ENCODE measurements around the gene RPTOR. TPM values are rescaled to one million over a fixed set of nuclear protein-coding genes. Genes with fewer than 3 reads are reported as not detected.

RPTOR gene
- polyA plus RNA-seq, 2 donors: 7.1 to 10.5 TPM

DNA sequence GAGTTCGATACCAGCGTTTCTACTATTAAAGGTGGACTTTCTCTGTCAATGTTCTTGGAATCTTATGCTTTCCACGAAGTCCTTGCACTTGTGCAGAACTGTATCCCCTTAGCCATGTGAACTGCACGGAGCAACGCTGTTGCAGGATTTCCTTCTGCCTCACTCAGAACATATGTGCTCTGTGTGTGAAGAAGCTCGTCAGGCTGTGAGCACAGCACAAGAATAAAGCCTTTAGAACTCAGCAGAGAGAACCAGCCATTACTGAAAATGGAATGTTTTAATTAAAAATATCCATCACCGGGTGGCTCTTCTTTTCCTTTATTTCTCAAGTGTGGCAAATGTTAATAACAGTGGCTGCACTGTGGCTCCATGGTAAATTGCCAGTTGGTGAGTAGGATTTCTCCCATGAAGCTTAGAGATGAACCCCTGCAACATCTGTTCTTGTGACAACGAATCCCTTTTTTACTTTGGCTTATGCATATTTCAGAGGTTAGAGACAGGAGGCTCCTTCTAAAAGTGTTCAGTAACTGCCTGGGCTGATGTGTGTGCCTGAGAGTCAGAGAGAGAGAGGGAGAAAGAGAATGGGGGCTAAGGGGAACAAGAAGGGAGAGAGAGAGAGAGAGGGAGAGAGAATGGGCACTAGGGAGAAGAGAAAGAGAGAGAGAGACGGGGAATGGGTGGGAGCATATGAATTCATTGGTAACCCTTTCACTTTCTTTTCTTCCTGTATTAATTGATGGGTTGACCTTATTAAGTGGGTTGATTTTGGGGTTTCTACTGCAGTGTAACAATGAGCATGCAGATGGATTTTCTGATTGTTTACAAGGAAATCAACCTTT is 50.0 kb downstream of the RPTOR start:
- WGBS, 2 donors: 81 to 84% methylated on average over 9 of the region's 9 CpGs
- H3K4me3 ChIP-seq (ENCODE audit: low read depth in 1 of 2, low read length in 2 of 2): no peak overlapping the region
- no peaks in the 10 kb centered on the region for H3K27me3 ChIP-seq (ENCODE audit: control insufficient read depth in 1 of 2, insufficient read depth in 2 of 2, low read length in 2 of 2)
- no peaks in the 10 kb centered on the region for H3K9me3 ChIP-seq (ENCODE audit: control insufficient read depth in 2 of 2, insufficient read depth in 1 of 2, low read depth in 1 of 2, low read length in 1 of 2)
- no peaks in the 10 kb centered on the region for H3K36me3 ChIP-seq (ENCODE audit: control insufficient read depth in 2 of 2, insufficient read depth in 2 of 2, low read length in 1 of 2)
- no peak overlapping the region for H3K27ac ChIP-seq (ENCODE audit: low read depth in 2 of 2, low read length in 1 of 2)
- H3K4me1 ChIP-seq (ENCODE audit: control insufficient read depth in 2 of 2, insufficient read depth in 2 of 2, low read length in 1 of 2): peaks cover 4% of the 10 kb centered on the region in 2 donors

DNA sequence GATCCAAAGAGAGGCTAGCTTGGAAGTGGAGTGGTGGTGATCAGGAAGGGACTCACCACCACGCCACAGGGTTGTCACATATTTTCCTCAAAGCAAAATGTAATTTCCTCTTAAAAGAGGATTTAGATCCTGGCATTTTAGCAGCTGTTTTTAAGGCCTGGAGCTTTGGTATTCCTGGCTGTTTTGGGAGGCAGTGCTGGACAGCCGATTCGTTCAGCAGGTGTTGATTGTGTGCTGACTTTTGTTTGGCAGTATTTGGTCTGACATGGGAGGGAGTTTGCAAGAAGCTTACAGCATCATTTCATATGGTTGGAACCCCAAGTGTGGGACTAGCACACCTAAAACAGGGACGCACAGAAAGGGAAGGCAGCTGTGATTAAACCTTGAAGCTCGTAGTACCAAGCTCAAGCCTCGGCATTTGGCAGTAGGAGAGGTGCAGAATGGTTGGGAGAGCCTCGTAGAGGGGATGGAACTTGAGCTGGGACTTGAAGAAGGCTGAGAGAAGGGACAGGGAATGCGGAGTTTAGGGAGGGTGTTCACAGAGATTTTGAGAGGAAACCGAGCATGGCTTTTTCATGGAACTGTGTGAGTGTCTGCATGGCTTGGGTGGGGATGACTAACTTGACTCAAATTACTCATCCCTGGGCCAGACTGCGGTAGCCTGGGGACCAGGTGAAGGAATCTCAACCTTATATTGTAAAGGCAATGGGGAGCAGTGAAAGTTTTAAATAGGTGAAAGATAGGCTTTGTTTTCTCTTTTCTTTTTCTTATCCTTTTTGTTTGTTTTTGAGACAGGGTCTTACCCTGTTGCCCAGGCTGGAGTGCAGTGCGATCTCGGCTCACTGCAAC is 52.3 kb downstream of the RPTOR start:
- WGBS, 2 donors: 83 to 88% methylated on average over 12 of the region's 12 CpGs

DNA sequence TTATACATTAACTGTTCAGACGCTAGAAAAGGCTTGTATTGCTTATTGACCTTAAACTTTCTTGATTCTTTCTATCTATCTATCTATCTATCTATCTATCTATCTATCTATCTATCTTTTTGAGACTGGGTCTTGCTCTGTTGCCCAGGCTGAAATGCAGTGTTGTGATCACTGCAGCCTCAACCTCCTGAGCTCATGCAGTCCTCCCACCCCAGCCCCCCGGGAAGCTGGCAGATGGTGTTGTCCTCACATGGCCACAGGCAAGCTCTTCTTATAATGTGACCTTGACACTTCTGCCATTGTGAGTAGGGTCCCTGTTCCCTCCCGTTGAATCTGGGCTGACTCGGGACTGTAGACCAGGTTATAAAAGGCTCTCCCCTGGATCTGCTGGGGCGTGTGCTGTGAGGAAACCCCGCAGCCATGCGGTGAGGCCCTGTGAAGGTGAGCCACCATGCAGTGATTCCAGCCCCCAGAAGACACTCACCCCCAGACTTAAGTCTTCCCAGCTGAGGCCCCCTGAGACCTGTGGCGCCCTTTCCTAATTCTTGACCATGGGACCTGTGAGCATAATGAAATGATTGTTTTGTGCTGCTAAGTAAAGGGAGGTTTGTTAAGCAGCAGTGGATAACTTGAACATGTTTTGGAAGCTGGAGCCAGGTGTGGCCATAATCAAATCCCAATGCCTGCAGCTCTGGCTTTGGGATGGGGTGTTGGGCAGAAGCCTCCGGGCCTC is 54.3 kb downstream of the RPTOR start:
- 87 to 92% methylated on average over 9 of the region's 9 CpGs for WGBS, 2 donors
- no peaks in the 10 kb centered on the region for H3K9me3 ChIP-seq (ENCODE audit: control insufficient read depth in 2 of 2, insufficient read depth in 1 of 2, low read depth in 1 of 2, low read length in 1 of 2)
- H3K4me1 ChIP-seq (ENCODE audit: control insufficient read depth in 2 of 2, insufficient read depth in 2 of 2, low read length in 1 of 2): peaks cover 6 to 8% of the 10 kb centered on the region in 2 donors
- no peaks in the 10 kb centered on the region for H3K27me3 ChIP-seq (ENCODE audit: control insufficient read depth in 1 of 2, insufficient read depth in 2 of 2, low read length in 2 of 2)
- no peak overlapping the region for H3K27ac ChIP-seq (ENCODE audit: low read depth in 2 of 2, low read length in 1 of 2)
- H3K36me3 ChIP-seq (ENCODE audit: control insufficient read depth in 2 of 2, insufficient read depth in 2 of 2, low read length in 1 of 2): no peaks in the 10 kb centered on the region
- H3K4me3 ChIP-seq (ENCODE audit: low read depth in 1 of 2, low read length in 2 of 2): no peak overlapping the region

More for the DNA sequence above, 52.3 kb downstream of the RPTOR start:
- H3K4me1 ChIP-seq (ENCODE audit: control insufficient read depth in 2 of 2, insufficient read depth in 2 of 2, low read length in 1 of 2): peaks cover 6 to 8% of the 10 kb centered on the region in 2 donors
- no peaks in the 10 kb centered on the region for H3K27me3 ChIP-seq (ENCODE audit: control insufficient read depth in 1 of 2, insufficient read depth in 2 of 2, low read length in 2 of 2)
- no peaks in the 10 kb centered on the region for H3K36me3 ChIP-seq (ENCODE audit: control insufficient read depth in 2 of 2, insufficient read depth in 2 of 2, low read length in 1 of 2)
- H3K4me3 ChIP-seq (ENCODE audit: low read depth in 1 of 2, low read length in 2 of 2): no peak overlapping the region
- H3K9me3 ChIP-seq (ENCODE audit: control insufficient read depth in 2 of 2, insufficient read depth in 1 of 2, low read depth in 1 of 2, low read length in 1 of 2): no peaks in the 10 kb centered on the region
- H3K27ac ChIP-seq (ENCODE audit: low read depth in 2 of 2, low read length in 1 of 2): no peak overlapping the region

DNA sequence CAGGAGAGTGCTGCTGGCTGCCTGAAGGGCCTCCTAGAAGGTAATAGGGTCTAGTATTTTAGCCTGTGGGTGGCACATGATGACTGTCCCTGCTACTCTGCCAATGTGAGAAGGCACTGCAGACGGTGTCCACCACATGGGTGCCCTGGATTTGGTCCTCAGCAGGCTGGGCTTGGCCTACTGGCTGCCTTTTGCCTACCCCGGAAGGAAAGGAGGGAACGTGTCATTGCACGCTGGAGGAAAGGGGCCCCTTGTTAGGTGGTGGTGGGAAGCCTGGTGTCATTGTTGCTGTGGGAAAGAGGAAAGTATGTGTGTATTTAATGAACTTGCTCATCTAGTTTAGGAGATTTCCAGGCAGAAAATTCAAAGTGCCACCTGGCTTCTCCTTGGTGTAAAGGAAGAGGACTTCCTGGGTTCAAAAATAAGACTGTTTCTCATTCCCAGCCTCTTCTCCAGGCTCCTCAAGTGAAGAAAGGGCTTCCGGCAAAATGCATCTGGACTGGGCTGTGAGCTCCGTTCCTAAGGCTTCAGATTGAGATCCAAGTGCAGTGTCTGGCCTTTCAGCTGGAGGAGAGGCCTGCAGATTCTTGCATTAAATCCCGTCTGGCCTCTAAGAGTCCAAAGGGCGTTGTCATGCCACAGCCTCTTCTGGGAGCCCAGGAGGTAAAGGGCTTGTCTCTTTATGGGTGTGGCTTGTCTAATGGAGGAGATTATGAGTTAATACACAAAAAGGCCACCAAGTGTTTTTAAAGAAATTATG is 55.1 kb downstream of the RPTOR start:
- no peaks in the 10 kb centered on the region for H3K9me3 ChIP-seq (ENCODE audit: control insufficient read depth in 2 of 2, insufficient read depth in 1 of 2, low read depth in 1 of 2, low read length in 1 of 2)
- H3K4me3 ChIP-seq (ENCODE audit: low read depth in 1 of 2, low read length in 2 of 2): no peak overlapping the region
- peaks cover 6 to 8% of the 10 kb centered on the region in 2 donors for H3K4me1 ChIP-seq (ENCODE audit: control insufficient read depth in 2 of 2, insufficient read depth in 2 of 2, low read length in 1 of 2)
- WGBS, 2 donors: 55 to 64% methylated on average over 8 of the region's 8 CpGs
- H3K36me3 ChIP-seq (ENCODE audit: control insufficient read depth in 2 of 2, insufficient read depth in 2 of 2, low read length in 1 of 2): no peaks in the 10 kb centered on the region
- H3K27me3 ChIP-seq (ENCODE audit: control insufficient read depth in 1 of 2, insufficient read depth in 2 of 2, low read length in 2 of 2): no peaks in the 10 kb centered on the region
- H3K27ac ChIP-seq (ENCODE audit: low read depth in 2 of 2, low read length in 1 of 2): no peak overlapping the region

DNA sequence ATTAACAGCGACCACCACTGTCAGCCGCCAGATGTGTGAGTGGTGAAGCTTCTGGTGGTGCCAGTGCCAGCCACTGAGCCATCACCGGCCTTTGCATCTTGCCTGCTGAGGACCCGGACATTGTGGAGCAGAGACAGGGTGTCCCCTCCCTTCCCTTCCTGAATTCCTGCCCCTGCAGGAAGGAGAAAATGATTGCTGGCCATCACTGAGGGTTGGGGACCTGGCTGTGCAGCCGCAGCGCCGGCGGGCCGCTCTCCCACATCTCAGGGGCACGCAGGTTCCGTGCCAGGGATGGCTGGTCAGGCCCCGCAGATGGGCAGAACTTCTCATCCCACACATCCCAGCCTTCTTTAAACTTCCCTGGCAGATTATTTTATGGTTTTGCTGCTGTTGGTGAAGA is 56.5 kb downstream of the RPTOR start:
- no peaks in the 10 kb centered on the region for H3K27me3 ChIP-seq (ENCODE audit: control insufficient read depth in 1 of 2, insufficient read depth in 2 of 2, low read length in 2 of 2)
- no peaks in the 10 kb centered on the region for H3K9me3 ChIP-seq (ENCODE audit: control insufficient read depth in 2 of 2, insufficient read depth in 1 of 2, low read depth in 1 of 2, low read length in 1 of 2)
- no peak overlapping the region for H3K27ac ChIP-seq (ENCODE audit: low read depth in 2 of 2, low read length in 1 of 2)
- H3K36me3 ChIP-seq (ENCODE audit: control insufficient read depth in 2 of 2, insufficient read depth in 2 of 2, low read length in 1 of 2): no peaks in the 10 kb centered on the region
- H3K4me1 ChIP-seq (ENCODE audit: control insufficient read depth in 2 of 2, insufficient read depth in 2 of 2, low read length in 1 of 2): peaks cover 6 to 8% of the 10 kb centered on the region in 2 donors
- H3K4me3 ChIP-seq (ENCODE audit: low read depth in 1 of 2, low read length in 2 of 2): no peak overlapping the region
- 90 to 92% methylated on average over 12 of the region's 12 CpGs for WGBS, 2 donors

DNA sequence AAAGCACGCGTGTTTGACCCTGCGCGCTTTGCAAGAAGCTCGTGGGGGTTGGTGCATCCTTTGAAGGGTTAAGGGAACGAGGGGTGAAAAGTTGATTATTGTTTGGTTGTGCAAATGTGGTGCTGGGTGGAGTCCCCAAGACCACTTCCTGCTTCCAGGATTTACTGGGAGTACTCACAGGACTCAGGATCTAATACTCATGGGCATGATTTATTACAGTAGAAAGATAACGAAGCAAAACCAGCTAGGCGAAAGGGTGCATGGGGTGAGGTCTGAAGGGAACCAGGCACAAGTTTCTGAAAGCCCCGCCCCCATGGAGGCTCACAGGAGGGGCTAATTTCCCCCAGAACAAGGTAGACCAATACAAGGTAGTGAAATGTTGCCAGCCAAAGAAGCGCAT is 58.8 kb downstream of the RPTOR start:
- Histone ChIP-seq H3K36me3 (ENCODE audit: control insufficient read depth in 2 of 2, insufficient read depth in 2 of 2, low read length in 1 of 2) (no peaks in the 10 kb centered on the region), H3K27me3 (ENCODE audit: control insufficient read depth in 1 of 2, insufficient read depth in 2 of 2, low read length in 2 of 2) (no peaks in the 10 kb centered on the region), H3K9me3 (ENCODE audit: control insufficient read depth in 2 of 2, insufficient read depth in 1 of 2, low read depth in 1 of 2, low read length in 1 of 2) (no peaks in the 10 kb centered on the region), H3K4me3 (ENCODE audit: low read depth in 1 of 2, low read length in 2 of 2) (no peak overlapping the region), H3K4me1 (ENCODE audit: control insufficient read depth in 2 of 2, insufficient read depth in 2 of 2, low read length in 1 of 2) (peaks cover 2 to 8% of the 10 kb centered on the region in 2 donors), H3K27ac (ENCODE audit: low read depth in 2 of 2, low read length in 1 of 2) (no peak overlapping the region)
- 85 to 90% methylated on average over 10 of the region's 10 CpGs for WGBS, 2 donors

DNA sequence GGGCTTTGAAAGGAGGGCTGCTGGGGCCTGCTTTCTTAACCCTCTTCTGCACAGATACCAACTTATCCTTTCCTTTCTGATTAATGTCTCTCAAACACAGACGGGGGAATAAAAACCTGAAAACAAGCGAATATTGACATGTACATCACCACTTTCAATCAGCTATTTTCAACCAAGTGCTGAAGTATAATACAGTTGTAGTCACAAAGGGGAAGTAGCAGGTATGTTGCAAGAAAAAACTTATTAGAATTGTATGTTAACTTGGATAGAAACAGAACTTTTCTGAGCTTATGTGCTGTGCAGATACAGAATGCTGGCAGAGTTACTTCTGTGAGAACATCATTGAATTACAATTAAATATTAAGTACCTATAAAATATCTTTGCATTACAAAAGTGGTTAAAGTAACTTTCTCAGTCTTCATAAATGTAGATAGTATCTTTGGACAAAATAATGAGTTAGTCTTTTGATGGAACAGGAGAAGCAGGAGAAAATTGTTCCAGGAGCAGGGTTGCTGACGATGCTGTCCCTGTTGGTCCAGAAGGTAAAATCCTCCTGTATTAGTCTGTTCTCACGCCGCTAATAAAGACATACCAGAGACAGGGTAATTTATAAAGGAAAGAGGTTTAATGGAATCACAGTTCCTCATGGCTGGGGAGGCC is 59.5 kb downstream of the RPTOR start:
- 96 to 97% methylated on average over 5 of the region's 5 CpGs for WGBS, 2 donors
- peaks cover 2 to 8% of the 10 kb centered on the region in 2 donors for H3K4me1 ChIP-seq (ENCODE audit: control insufficient read depth in 2 of 2, insufficient read depth in 2 of 2, low read length in 1 of 2)

DNA sequence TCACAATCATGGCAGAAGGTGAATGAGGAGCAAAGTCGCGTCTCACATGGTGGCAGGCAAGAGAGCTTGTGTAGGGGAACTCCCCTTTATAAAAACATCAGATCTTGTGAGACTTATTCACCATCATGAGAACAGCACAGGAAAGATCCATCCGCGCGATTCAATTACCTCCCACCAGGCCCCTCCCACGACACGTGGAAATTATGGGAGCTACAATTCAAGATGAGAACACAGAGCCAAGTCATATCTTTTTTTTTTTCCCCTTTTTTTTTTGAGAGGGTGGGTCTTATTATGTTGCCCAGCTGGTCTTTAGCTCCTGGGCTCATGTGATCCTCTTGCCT is 60.0 kb downstream of the RPTOR start:
- H3K27ac ChIP-seq (ENCODE audit: low read depth in 2 of 2, low read length in 1 of 2): no peak overlapping the region
- 92% methylated on average over 7 of the region's 7 CpGs for WGBS, 2 donors
- H3K4me1 ChIP-seq (ENCODE audit: control insufficient read depth in 2 of 2, insufficient read depth in 2 of 2, low read length in 1 of 2): peaks cover 2 to 4% of the 10 kb centered on the region in 2 donors
- no peak overlapping the region for H3K4me3 ChIP-seq (ENCODE audit: low read depth in 1 of 2, low read length in 2 of 2)
- H3K36me3 ChIP-seq (ENCODE audit: control insufficient read depth in 2 of 2, insufficient read depth in 2 of 2, low read length in 1 of 2): no peaks in the 10 kb centered on the region
- no peaks in the 10 kb centered on the region for H3K9me3 ChIP-seq (ENCODE audit: control insufficient read depth in 2 of 2, insufficient read depth in 1 of 2, low read depth in 1 of 2, low read length in 1 of 2)
- no peaks in the 10 kb centered on the region for H3K27me3 ChIP-seq (ENCODE audit: control insufficient read depth in 1 of 2, insufficient read depth in 2 of 2, low read length in 2 of 2)

More for the DNA sequence above, 59.5 kb downstream of the RPTOR start:
- Histone ChIP-seq H3K27ac (ENCODE audit: low read depth in 2 of 2, low read length in 1 of 2) (no peak overlapping the region), H3K9me3 (ENCODE audit: control insufficient read depth in 2 of 2, insufficient read depth in 1 of 2, low read depth in 1 of 2, low read length in 1 of 2) (no peaks in the 10 kb centered on the region), H3K27me3 (ENCODE audit: control insufficient read depth in 1 of 2, insufficient read depth in 2 of 2, low read length in 2 of 2) (no peaks in the 10 kb centered on the region), H3K36me3 (ENCODE audit: control insufficient read depth in 2 of 2, insufficient read depth in 2 of 2, low read length in 1 of 2) (no peaks in the 10 kb centered on the region), H3K4me3 (ENCODE audit: low read depth in 1 of 2, low read length in 2 of 2) (no peak overlapping the region)
